Stimulated activated CD8-positive, alpha-beta memory T cell treated with anti-CD3 and anti-CD28 coated beads, Interleukin-7, amount 100 ng/mL, for 4 hours (primary cell): ENCODE data around the gene MEIOSIN.

ENCODE experiments used
- DNase-seq, 2 donors: peaks; one replicate each; pipeline ENCODE4 v3.0.0-alpha.2; 2020; ENCODE audit warnings: low read depth in 2 of 2

Gene MEIOSIN

DNA sequence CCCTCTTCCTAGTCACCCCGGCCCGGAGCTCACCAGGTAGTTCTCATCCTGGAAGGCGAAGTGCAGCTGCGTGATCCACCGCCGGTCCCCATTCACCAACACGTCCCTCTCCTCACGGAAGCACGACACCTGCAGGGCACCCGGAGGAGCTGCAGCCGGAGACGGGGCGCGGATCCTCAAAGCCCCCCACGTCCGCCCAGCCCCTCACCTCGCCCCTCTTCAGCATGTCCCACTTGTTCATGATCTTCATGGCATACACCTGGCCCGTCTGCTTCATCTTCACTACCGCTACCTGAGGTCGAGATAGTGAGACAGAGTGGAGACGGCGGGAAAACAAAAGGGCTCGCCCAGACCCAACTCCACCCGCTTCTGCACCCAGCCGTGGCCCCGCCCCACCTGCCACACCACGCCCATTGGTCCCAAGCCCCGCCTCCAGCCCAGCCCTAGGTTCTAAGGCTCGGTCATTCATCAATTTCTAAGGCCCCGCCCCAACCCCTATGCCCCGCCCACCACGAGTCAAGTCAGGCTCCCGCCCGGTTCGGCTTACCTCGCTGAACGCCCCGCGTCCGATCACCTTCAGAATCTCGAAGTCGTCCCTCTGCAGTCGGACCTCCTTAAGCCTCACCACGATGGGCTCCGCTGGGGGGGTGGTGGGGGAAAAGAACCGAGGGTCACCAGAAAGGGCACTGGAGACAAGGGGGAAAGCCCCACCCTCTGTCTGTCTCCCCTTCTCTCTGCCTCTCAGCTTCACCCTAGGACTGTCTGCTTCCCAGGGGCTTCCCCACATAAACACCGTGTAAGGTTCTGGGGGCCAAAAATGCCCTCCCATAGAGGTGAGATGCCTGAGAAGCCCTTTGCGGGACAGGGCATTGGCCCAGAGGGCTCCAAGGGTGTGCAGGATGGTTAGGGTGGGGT, 46.2 kb downstream of the MEIOSIN start:
- peak; percentile 64 to 65 for DNase-seq

- DNase-seq: no peak
These were observed 46.9 kb downstream of the MEIOSIN start for GRCh38 chr19:45780146-45780447.

GRCh38 chr19:45780448-45781213, 47.4 kb downstream of the MEIOSIN start:
- no peak for DNase-seq

DNA sequence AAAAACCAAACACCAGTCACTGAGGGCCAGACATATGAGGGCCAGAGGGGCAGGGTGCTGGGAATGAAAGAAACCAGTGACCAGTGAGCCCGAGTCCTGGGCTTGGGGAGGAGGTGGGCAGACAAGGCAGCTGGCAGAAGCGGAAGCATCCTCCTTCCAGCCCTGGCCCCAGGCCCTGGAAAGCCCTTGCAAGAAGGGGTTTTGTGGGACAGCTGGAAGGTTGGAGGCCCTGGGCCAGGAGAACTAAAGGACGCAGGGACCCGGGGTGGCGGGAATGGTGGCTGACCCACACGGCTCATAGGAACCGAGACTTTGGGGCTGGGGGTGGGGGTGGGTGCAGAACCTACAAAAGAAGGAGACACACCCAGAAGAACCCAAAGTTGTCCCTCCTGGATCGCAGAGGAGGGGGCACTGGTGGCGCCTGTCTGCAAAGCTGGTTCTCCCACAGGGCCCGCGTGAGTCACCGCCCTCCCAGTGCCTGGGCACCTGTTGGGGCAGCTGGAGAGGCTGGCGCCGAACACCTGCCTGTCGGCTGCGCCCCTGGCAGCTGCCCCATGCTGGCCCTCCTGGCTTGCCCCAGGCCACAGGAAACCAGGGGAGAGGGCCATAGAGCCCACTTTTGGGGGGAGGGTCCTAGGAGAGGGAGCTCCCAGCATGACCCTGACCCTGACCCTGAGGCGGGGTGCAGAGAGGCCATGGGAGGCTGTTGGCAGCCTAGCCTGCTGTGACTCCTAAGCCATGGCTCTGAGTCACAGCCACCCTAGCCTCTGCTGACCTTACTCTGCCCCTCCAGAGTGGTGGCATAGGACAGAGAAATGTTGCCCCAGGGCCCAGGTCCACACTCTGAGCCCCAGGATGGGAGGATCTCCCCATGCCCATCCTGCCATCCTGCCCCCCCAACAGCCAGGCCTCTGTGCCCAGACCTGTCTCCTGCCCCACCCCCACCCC, 48.2 kb downstream of the MEIOSIN start:
- no peak for DNase-seq

- DNase-seq: no peak
These were observed 49.0 kb downstream of the MEIOSIN start, which contains the start of gene DMPK for GRCh38 chr19:45782162-45782691. DMPK (minus strand) TSS chr19:45782490; CDS start chr19:45782352, 138 bp downstream.

- no peak for DNase-seq
These were observed 49.9 kb downstream of the MEIOSIN start for GRCh38 chr19:45782820-45783785.

GRCh38 chr19:45784096-45784495, 50.9 kb downstream of the MEIOSIN start:
- DNase-seq: no peak

DNA sequence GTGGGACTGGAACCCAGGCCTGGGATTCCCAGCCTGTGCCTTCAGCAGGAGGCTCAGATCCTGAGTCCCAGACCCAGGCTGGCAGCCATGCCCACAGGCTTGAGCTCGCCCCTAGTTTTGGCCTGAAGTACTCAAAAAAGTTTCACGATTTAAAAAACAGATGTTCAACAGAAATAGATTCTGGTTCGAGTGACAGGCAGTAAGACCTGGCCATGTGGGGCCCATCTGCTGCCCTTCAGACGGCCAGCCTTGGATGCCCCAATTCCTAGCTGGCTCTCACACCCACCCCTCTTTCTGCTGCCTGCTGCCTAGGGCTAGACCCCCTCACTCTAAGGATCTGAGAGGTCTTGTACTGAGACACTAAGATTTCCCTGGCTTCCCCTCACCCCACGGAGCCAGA, 51.9 kb downstream of the MEIOSIN start:
- no peak for DNase-seq

- DNase-seq: no peak
These were observed 52.7 kb downstream of the MEIOSIN start for GRCh38 chr19:45785781-45786532.

DNA sequence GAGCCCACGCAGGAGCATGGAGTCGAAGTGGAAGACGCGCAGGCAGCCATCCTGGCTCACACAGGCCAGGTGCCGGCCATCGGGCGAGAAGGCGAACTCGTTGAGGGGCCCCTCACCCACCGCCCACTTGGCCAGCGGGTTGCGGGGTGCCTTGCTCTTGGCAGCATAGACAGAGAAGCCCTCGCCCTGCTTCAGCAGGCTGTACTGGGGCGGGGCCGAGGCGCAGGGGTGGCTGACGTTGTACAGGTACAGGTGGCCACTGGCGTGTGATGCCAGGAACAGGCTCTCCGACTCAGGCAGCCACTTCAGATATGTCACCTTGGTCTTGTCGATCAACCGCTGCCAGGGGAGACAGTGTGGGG, 53.3 kb downstream of the MEIOSIN start:
- DNase-seq: no peak

DNA sequence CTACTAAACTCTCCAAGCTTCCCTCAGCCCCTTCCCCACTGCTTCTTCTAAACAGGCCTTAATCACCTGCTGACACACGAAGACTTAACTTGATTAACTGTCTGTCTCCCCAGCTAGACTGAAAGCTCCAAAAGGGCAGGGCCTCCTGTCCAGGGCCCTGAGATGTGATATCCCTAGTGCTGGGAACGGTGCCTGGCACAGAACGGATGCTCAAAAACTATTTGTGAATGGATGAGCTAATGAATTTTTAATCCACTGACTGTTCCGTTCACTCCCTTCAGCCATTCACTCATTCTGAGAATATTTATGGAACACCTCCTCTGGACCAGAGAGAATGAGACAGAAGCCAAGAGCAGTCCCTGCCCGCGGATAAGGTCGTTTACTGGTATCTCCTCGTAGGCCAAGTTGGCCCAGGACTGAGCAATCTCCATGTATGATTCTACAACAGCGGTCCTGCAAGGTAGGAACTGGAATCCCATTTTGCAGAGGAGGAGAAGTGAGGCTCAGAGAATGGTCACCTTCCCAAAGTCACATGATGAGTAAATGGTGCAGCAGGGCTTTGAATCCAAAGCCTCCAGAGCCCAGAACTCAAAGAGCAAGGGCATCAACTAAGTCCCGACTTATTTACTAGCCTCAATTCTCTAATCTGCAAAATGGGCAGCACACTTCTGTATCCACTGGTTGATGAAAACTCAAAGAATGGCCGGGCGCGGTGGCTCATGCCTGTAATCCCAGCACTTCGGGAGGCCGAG, 56.0 kb downstream of the MEIOSIN start:
- DNase-seq: no peak

GRCh38 chr19:45790942-45791341, 57.7 kb downstream of the MEIOSIN start:
- DNase-seq: no peak

DNA sequence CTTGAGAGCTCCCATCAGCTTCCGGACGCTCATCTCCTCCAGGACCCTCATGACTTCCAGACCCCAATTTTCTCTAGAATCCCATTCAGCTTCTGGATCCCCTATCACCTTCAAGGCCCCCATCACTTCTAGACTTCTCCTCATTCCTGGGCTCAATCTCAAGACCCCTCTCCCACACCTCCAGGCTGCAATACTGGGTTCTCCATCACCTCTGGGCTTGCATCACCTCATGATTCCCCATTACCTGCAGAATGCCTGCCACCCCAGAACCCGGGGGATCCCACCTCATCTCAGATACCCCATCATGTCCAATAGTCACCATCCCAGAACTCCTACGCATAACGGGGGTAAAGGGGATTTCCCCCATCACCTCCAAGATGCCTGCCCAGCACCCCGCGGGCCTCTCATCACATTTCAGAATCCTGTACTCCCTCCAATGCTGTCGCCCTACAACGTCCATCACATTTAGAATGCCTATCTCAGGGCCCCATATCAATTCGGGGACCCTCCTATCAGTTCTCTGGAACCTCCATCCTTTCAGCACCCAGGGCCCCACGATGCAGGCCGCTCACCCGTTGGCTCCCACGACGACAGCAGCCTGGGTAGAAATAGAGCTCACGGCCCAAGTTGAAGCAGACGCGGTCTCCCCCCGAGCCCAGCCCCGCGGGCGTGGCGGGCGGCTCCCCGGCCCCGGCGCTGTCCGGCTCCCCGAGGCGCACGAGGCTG, 58.7 kb downstream of the MEIOSIN start:
- no peak for DNase-seq

DNA sequence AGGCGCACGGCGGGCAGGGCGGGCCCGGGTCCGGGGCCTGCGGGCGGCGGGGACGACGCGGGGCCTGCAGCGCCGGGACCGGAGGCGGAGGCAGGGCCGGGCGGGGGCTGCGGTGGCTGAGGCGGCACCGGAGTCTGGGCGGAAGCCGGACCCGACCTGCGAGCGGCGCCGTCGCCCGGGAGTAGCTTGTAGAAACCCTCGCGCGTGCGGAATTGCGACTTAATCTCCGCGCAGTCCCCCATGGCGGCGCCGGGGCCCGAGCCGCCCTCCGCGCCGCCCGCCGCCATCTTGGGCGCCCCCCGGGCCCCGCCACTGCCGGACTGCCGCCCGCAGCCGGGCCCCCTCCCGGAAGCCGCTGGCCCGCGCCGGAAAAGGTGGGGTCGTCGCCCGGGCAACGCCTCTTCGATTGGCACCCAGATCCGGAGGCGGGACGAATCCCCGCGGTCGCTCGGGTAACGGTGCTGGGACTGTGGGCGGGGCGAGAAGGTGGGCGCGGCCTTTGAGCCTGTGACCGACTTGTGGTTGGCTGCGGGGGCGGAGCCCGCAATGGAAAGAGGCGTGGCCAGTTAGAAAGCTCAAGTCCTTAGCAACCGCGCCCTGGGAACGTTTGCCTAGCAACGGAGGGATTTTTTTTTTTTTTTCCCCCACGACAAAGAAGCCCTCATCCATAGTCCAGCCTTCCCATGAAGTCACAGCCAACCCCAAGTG, 59.4 kb downstream of the MEIOSIN start, which contains the start of gene DMWD:
TSS of gene DMWD (minus strand) at position 376 of the 708 bp plus-strand sequence. CDS start at position 287, 89 bp downstream.
- DNase-seq: peak; percentile 99

GRCh38 chr19:45793178-45793564, 59.9 kb downstream of the MEIOSIN start:
- DNase-seq: no peak

DNA sequence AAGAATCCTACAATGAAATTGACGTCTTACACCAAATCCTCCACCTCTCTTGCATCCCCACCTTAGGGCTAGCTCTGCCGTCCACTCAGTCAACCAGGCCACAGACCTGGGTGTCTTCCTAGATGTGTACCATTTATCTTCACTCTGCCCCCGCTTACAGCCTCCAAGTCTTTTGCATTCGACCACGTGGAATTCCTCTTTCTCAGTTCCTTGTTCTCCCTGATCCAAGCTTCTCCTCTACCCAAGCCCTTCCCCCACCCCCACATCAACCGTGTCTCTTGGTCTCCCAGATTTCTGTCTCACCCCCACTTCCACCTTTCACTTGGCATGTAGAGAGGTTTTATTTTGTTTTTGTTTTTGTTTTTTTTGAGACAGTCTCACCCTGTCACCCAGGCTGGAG, 60.6 kb downstream of the MEIOSIN start:
- DNase-seq: no peak

DNA sequence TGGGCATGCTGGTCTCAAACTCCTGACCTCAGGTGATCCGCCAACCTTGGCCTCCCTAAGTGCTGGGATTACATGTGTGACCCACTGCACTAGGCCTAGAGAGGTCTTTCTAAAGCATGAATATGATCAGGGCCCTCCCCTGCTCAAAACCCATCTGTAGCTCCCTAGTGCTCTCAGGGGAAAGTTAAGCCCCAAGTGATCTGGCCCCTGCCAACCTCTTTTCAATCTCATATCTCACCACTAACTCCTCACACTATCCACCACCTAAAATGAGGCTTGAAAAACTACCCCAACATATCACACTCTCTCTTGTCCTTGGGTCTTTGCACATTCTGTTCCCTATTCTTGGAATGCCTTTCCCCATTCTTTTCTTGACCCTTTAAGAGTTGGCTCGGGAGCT, 61.4 kb downstream of the MEIOSIN start:
- no peak for DNase-seq
